Stimulated activated naive CD8-positive, alpha-beta T cell treated with anti-CD3 and anti-CD28 coated beads, Interleukin-15, amount 100 ng/mL, for 72 hours (primary cell): ENCODE measurements around the gene TERB2.
"Not testable (repeated sequence)": the region's sequence is repeated elsewhere in the genome, so short reads cannot be mapped to it uniquely, and the experiment has no call there.

Experiments used
- ATAC-seq: fragments of 150-1000 bp; cut with Tn5 transposase; 2 replicates; pipeline ENCODE4 v1.10.0; 2021; ENCODE audit warnings: mild to moderate bottlenecking, moderate library complexity
- DNase-seq, 2 donors: peaks; one replicate each; pipeline ENCODE4 v3.0.0; 2021 to 2022
- H3K27ac Mint-ChIP-seq, 2 donors: one replicate each; pipeline ENCODE4 v1.8.0; 2022; ENCODE audit warnings: mild to moderate bottlenecking in 2 of 2, mixed read lengths in 2 of 2, moderate library complexity in 2 of 2
- H3K27me3 Mint-ChIP-seq: one replicate; pipeline ENCODE4 v1.8.0; 2022; ENCODE audit warnings: mixed read lengths
- H3K4me1 Mint-ChIP-seq: one replicate; pipeline ENCODE4 v1.8.0; 2022; ENCODE audit warnings: mild to moderate bottlenecking, mixed read lengths
- H3K4me3 Mint-ChIP-seq, 2 donors: one replicate each; pipeline ENCODE4 v1.8.0; 2022; ENCODE audit warnings: mild to moderate bottlenecking in 2 of 2, mixed read lengths in 2 of 2, moderate library complexity in 1 of 2
- H3K9me3 Mint-ChIP-seq, 2 donors: one replicate each; pipeline ENCODE4 v1.8.0; 2022; ENCODE audit warnings: mixed read lengths in 2 of 2

TERB2 gene, protein sequence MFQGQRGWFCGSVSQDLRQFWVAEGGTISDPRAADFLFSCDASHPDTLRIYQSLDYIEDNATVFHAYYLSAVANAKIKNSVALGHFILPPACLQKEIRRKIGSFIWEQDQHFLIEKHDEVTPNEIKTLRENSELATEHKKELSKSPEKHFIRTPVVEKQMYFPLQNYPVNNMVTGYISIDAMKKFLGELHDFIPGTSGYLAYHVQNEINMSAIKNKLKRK

DNA sequence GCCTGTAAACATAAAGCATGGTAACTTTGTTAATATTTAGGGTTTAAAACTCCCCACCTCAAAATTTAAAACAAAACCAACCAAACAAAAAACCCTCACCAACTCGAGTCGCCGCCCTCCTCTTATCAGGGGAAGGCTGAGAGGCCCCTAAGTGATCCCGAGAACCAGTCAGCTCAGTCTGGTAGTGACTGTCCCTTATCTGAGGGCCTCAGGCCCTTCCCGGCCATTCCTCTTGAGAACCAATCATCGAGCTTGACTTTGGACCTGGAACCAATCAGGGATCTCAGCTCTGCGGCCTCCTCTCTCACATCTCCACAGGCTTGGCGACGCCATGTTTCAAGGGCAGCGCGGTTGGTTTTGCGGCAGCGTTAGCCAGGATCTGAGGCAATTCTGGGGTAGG lies at the start of gene TERB2:
TSS of gene TERB2 (plus strand) at position 300 of the 400 bp plus-strand sequence. CDS start at position 332, 32 bp downstream.
- no peak for ATAC-seq
- Mint-ChIP-seq H3K27ac (no peak within 1 kb of the TSS), H3K4me3 (no peak within 1 kb of the TSS), H3K4me1 (no peaks in the 10 kb centered on the region), H3K27me3 (peaks cover 8% of the 10 kb centered on the region), H3K9me3 (no peaks in the 10 kb centered on the region)
- no peak for DNase-seq

DNA sequence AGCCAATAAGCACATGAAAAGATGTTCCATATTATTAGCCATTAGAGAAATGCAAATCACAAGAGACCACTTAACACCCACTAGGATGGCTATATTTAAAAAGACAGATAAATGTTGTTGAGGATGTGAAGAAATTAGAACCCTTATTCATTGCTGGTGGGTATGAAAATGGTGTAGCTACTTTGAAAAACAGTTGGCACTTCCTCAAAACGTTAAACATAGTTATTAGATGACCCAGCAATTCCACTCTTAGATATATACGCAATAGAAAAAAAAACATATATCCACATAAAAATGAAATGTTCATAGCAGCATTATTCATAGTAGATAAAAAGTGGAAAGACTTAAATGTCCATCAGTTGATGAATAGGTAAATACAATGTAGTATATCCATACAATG lies 47.1 kb upstream of the TERB2 start:
- DNase-seq (no peak), ATAC-seq (no peak)
- Mint-ChIP-seq H3K4me1 (peaks cover 7% of the 10 kb centered on the region), H3K27ac (no peak overlapping the region), H3K4me3 (no peak overlapping the region), H3K9me3 (no peaks in the 10 kb centered on the region), H3K27me3 (no peaks in the 10 kb centered on the region)

DNA sequence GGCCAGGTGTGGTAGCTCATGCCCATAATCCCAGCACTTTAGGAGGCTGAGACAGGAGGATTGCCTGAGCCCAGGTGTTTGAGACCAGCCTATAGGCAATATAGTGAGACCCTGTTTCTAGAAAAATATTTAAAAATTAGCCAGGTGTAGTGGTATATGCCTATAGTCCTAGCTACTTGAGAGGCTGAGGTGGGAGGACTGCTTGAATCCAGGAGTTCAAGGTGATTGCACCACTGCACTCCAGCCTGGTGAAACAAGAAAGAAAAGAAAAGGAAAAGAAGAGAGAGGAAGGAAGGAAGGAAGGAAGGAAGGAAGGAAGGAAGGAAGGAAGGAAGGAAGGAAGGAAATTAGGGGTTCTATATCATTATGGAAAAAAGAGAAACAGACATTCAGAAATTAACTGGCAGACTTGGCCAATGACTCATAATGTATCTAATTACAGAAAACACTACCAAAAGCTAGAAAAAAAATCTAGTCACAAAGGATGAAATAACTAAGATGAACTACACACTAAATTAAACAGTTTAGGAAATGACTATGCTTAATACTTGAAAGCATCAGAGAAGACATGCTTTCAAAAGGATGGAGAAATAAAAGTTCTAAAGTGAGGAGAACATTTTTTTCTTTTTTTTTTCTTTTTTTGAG lies 45.4 kb upstream of the TERB2 start:
- peak overlapping the region in 1 of 2 donors; percentile 94 for H3K27ac Mint-ChIP-seq
- H3K4me1 Mint-ChIP-seq, result no peaks in the 10 kb centered on the region
- H3K27me3 Mint-ChIP-seq, result no peaks in the 10 kb centered on the region
- ATAC-seq (peak; percentile 45), DNase-seq (no peak)
- no peaks in the 10 kb centered on the region for H3K9me3 Mint-ChIP-seq
- no peak overlapping the region for H3K4me3 Mint-ChIP-seq

- not testable (repeated sequence) for H3K27ac Mint-ChIP-seq, ATAC-seq, H3K27me3 Mint-ChIP-seq, DNase-seq, H3K9me3 Mint-ChIP-seq, H3K4me3 Mint-ChIP-seq, H3K4me1 Mint-ChIP-seq
Observed at GRCh38 chr15:44912186-44912585, 44.3 kb upstream of the TERB2 start.

GRCh38 chr15:44912974-44913448 lies 43.5 kb upstream of the TERB2 start:
- DNase-seq, H3K27ac Mint-ChIP-seq, H3K9me3 Mint-ChIP-seq, ATAC-seq, H3K4me1 Mint-ChIP-seq, H3K27me3 Mint-ChIP-seq, H3K4me3 Mint-ChIP-seq: not testable (repeated sequence)

DNA sequence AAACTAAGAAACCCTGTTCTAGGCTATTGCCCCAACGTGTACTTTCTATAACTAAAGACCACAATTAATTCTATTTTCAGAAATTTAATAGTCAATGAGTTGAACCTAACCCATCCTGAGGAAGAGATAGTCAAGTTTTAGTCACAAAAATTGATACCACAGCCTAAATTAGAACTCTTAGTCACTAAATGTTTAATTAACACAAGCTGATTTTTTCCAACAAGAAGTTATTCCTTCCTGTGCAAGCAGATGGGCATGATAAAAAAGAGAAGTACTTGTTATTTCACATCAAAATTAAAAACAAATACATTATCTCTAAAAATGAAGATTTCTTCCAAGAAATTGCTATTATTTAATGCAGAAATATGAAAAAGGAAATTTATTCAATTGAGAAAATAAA lies 38.4 kb upstream of the TERB2 start:
- Mint-ChIP-seq H3K4me3 (no peak overlapping the region), H3K9me3 (no peaks in the 10 kb centered on the region), H3K27ac (no peak overlapping the region), H3K27me3 (no peaks in the 10 kb centered on the region), H3K4me1 (no peaks in the 10 kb centered on the region)
- ATAC-seq (no peak), DNase-seq (no peak)

DNA sequence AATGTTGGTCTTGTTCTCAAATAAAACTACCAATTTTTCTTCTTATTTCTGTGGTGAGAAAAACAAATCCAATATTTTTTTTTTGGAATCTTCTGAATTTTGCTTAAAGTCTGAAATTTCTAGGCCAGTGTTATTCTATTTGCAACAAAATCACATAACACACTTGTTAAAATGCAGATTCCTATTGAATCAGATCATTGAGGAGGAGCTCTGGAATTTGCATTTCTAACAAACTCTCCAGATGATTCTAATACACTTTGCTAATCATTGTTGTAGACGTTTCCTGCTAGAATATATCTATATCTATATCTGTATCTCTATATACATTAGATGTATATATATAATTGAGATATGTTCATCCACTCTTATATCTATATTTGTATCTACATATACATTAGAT lies 27.8 kb upstream of the TERB2 start:
- not testable (repeated sequence) for H3K4me3 Mint-ChIP-seq, ATAC-seq, H3K27me3 Mint-ChIP-seq, H3K4me1 Mint-ChIP-seq, H3K9me3 Mint-ChIP-seq, DNase-seq, H3K27ac Mint-ChIP-seq

GRCh38 chr15:44930283-44930682 lies 26.2 kb upstream of the TERB2 start:
- not testable (repeated sequence) for H3K4me3 Mint-ChIP-seq, H3K27ac Mint-ChIP-seq, DNase-seq, H3K9me3 Mint-ChIP-seq, H3K4me1 Mint-ChIP-seq, H3K27me3 Mint-ChIP-seq, ATAC-seq

DNA sequence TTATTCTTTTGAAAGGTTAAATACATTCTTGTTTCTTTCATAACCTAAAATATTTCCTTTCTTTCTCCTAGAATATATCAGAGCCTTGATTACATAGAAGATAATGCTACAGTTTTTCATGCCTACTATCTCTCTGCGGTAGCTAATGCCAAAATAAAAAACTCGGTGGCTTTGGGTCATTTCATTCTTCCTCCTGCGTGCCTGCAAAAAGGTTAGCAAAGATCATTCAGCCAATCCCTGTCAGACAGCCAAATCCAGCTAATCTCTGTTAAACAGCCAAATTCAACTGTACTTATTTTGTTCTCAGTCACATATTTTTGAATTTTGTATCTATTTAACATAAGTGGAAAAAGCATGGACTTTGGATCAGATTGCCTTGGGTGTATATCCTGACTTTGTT lies 1.8 kb downstream of the TERB2 start:
- H3K4me1 Mint-ChIP-seq, H3K4me3 Mint-ChIP-seq, H3K9me3 Mint-ChIP-seq, H3K27ac Mint-ChIP-seq, ATAC-seq, DNase-seq: not testable (repeated sequence)
- peaks cover 13% of the 10 kb centered on the region for H3K27me3 Mint-ChIP-seq

GRCh38 chr15:44968475-44968874 lies 12.0 kb downstream of the TERB2 start:
- ATAC-seq (no peak), DNase-seq (no peak)
- H3K9me3 Mint-ChIP-seq, result no peaks in the 10 kb centered on the region
- no peak overlapping the region for H3K4me3 Mint-ChIP-seq
- H3K4me1 Mint-ChIP-seq, result no peaks in the 10 kb centered on the region
- no peak overlapping the region for H3K27ac Mint-ChIP-seq
- no peaks in the 10 kb centered on the region for H3K27me3 Mint-ChIP-seq

DNA sequence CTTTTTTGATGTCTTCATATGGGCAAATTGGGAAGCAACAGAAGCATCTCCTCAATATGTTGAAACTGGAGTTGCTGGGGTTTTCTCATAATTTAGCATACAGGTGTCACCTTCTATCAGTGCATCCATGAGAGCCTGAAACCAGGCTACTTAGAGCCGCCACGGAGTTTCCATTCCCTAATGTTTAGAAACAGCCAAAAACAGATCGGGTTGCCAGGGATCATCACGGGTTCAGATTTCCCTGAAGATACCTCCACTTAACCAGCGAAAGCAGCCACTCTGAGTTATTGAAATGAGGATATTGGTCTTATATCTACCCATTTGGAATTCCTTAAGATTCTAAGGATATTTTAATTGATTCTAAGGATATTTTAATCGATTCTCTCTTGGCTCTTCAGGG lies 14.5 kb downstream of the TERB2 start:
- no peak for DNase-seq

GRCh38 chr15:44976183-44976582 lies 19.7 kb downstream of the TERB2 start:
- H3K4me1 Mint-ChIP-seq, DNase-seq, ATAC-seq, H3K4me3 Mint-ChIP-seq, H3K27ac Mint-ChIP-seq, H3K9me3 Mint-ChIP-seq, H3K27me3 Mint-ChIP-seq: not testable (repeated sequence)

More for the DNA sequence above, 14.5 kb downstream of the TERB2 start:
- H3K4me1 Mint-ChIP-seq, result no peaks in the 10 kb centered on the region
- no peak overlapping the region for H3K4me3 Mint-ChIP-seq
- no peaks in the 10 kb centered on the region for H3K27me3 Mint-ChIP-seq
- H3K9me3 Mint-ChIP-seq, result no peaks in the 10 kb centered on the region
- ATAC-seq, result no peak
- H3K27ac Mint-ChIP-seq, result no peak overlapping the region

GRCh38 chr15:44977781-44978180 lies 21.3 kb downstream of the TERB2 start:
- not testable (repeated sequence) for ATAC-seq, H3K27me3 Mint-ChIP-seq, DNase-seq, H3K4me1 Mint-ChIP-seq, H3K4me3 Mint-ChIP-seq, H3K9me3 Mint-ChIP-seq, H3K27ac Mint-ChIP-seq

DNA sequence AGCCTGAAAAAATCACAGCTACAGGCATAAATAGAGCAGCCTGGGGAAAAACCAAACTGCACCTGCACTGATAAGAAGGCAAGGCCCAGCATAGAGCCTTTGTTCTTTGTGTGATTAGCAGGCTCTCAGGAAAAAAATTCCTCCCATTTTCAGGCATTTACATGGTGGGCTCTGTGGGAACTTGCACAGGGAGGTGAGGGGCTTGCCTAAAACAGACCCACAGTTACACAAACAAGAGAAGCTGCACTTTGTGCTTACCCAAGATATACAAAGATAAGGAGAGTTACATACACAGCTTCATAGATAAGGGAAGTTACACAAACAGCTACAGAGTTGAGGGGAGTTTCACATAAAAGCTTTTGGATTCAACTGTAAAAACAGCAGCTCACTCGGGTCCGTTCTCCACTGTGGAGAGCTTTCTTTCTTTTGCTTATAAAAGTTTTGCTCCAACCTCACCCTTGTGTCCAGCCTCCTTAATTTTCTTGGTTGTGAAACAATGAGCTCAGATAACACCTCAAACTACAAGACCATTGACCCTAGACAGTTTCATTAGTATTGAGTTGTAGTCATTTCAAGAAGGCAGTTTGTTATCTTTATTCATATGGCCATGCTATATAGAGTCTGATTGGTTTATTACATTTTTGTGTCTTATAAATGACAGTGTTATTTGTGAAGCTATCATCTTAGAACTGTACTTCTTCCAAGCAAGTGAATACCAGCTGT lies 23.3 kb downstream of the TERB2 start:
- H3K4me1 Mint-ChIP-seq, H3K9me3 Mint-ChIP-seq, H3K4me3 Mint-ChIP-seq, H3K27ac Mint-ChIP-seq, DNase-seq, H3K27me3 Mint-ChIP-seq, ATAC-seq: not testable (repeated sequence)

- not testable (repeated sequence) for DNase-seq, H3K27me3 Mint-ChIP-seq, H3K4me3 Mint-ChIP-seq, H3K4me1 Mint-ChIP-seq, ATAC-seq, H3K27ac Mint-ChIP-seq, H3K9me3 Mint-ChIP-seq
Observed at GRCh38 chr15:44984144-44984543, 27.7 kb downstream of the TERB2 start.
